ENCODE data around the gene LYPD6.

Gene LYPD6

GRCh38 chr2:149507974-149508373, 177.6 kb downstream of the LYPD6 start:
- DNase-seq (ENCODE audit: low read depth in 2 of 2): no peak

GRCh38 chr2:149513461-149513860, 183.1 kb downstream of the LYPD6 start:
- no peak for DNase-seq (ENCODE audit: low read depth in 2 of 2)

Measured in stimulated activated CD4-positive, alpha-beta T cell treated with anti-CD3 and anti-CD28 coated beads, Interleukin-1b, Interleukin-23, amount 100 ng/mL, for 4 hours (primary cell).